ENCODE results near the gene NEK11.

DNA sequence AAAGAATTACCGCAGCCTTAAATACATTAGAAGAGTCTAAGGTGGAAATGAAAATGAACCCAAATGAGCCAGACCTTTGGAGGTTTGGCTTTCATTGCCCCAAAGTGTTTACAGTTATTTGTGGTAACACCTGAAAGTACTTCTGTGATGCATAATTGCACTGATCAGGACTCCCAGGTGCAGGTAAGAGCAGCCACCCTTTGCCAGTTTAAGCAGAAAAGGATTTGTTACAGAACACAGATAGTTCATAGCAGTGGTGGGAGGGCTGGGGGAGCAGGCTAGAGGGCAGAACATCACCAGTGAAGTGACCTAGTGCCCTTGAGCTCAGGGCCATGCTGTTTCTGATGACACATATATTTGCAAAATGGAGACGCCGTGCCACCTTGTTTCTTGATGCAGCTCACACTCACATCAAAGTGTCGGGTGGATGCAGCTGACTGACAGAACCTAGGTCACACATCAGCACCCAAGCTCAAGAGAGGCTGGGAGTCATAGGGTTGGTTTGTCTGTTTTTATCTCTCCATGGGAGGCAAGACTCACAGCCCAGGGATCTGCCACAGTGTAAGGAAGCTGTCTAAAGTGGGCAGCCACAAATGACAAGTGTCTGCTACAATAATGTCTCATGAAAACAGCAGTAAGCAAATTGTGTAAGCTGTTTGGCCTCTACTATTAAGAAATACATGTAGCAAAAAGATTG is 49.1 kb downstream of the NEK11 start:
- TF ChIP-seq, protein P1, sequence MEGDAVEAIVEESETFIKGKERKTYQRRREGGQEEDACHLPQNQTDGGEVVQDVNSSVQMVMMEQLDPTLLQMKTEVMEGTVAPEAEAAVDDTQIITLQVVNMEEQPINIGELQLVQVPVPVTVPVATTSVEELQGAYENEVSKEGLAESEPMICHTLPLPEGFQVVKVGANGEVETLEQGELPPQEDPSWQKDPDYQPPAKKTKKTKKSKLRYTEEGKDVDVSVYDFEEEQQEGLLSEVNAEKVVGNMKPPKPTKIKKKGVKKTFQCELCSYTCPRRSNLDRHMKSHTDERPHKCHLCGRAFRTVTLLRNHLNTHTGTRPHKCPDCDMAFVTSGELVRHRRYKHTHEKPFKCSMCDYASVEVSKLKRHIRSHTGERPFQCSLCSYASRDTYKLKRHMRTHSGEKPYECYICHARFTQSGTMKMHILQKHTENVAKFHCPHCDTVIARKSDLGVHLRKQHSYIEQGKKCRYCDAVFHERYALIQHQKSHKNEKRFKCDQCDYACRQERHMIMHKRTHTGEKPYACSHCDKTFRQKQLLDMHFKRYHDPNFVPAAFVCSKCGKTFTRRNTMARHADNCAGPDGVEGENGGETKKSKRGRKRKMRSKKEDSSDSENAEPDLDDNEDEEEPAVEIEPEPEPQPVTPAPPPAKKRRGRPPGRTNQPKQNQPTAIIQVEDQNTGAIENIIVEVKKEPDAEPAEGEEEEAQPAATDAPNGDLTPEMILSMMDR (IDR thresholded peaks at IDR 0.05), result no peak
- no peak for TF ChIP-seq POLR2A (IDR thresholded peaks at IDR 0.05)

Data from thyroid gland (tissue), 4 donors.